CD4-positive, alpha-beta T cell (primary cell): ENCODE measurements around the gene ZBTB20. TPM values are rescaled to one million over a fixed set of nuclear protein-coding genes. Genes with fewer than 3 reads are reported as not detected.

Source experiments
- ATAC-seq: fragments of 200-7000 bp; cut with Tn5 transposase; one replicate; pipeline ENCODE4 v1.10.0; 2022; ENCODE audit warnings: mild to moderate bottlenecking; ENCODE audit not compliant: poor library complexity
- CTCF ChIA-PET: fragments of 350-600 bp; sonication (Branson Sonifier 250); formaldehyde crosslinking; loops from one replicate; lab custom pipeline; 2021; ENCODE audit warnings: antibody characterized with exemption, inconsistent platforms; lab: Charles Lee
- POLR2A ChIA-PET: fragments of 350-600 bp; sonication (Branson Sonifier 250); formaldehyde crosslinking; loops from one replicate; lab custom pipeline; 2021; ENCODE audit warnings: antibody characterized with exemption, inconsistent platforms; lab: Charles Lee
- DNase-seq, 14 experiments: peaks; one replicate each; pipeline ENCODE4 v3.0.0-alpha.2; 2013 to 2020; ENCODE audit warnings: mixed read lengths in 2 of 14
- H3K27ac ChIP-seq, 2 donors: one replicate each; pipeline versions ENCODE4 v1.5.1 to v1.7.0; 2013; ENCODE audit warnings: low read length in 2 of 2, low read depth in 1 of 2, mild to moderate bottlenecking in 1 of 2
- H3K27me3 ChIP-seq, 2 experiments: 1 replicate in 1 of 2; 2 replicates in 1 of 2; pipeline versions ENCODE4 v1.6.1 to v1.7.0; 2013; ENCODE audit warnings: low read length in 2 of 2, control low read depth in 1 of 2, mild to moderate bottlenecking in 1 of 2, moderate library complexity in 1 of 2; ENCODE audit not compliant: insufficient read depth in 2 of 2, control insufficient read depth in 1 of 2
- H3K36me3 ChIP-seq: one replicate; pipeline ENCODE4 v1.6.1; 2013; ENCODE audit warnings: low read length, control low read depth; ENCODE audit not compliant: insufficient read depth
- H3K4me1 ChIP-seq: one replicate; pipeline ENCODE4 v1.6.1; 2013; ENCODE audit warnings: low read length, control low read depth; ENCODE audit not compliant: insufficient read depth
- H3K4me3 ChIP-seq: one replicate; pipeline ENCODE4 v1.5.1; 2013; ENCODE audit warnings: mild to moderate bottlenecking, low read length, moderate library complexity
- H3K9me3 ChIP-seq, 2 experiments: 1 replicate in 1 of 2; 2 replicates in 1 of 2; pipeline versions ENCODE4 v1.6.1 to v1.7.0; 2013; ENCODE audit warnings: low read length in 2 of 2, mild to moderate bottlenecking in 2 of 2, control low read depth in 1 of 2, moderate library complexity in 1 of 2; ENCODE audit not compliant: control insufficient read depth in 1 of 2, insufficient read depth in 1 of 2
- H3K27ac Mint-ChIP-seq: one replicate; pipeline ENCODE4 v1.8.0; 2020; ENCODE audit warnings: mixed read lengths
- H3K27me3 Mint-ChIP-seq: one replicate; pipeline ENCODE4 v1.8.0; 2021; ENCODE audit warnings: mixed read lengths
- H3K36me3 Mint-ChIP-seq: one replicate; pipeline ENCODE4 v1.8.0; 2021; ENCODE audit warnings: low read depth, mixed read lengths
- H3K4me1 Mint-ChIP-seq: one replicate; pipeline ENCODE4 v1.8.0; 2021; ENCODE audit warnings: low read depth, mixed read lengths
- H3K4me3 Mint-ChIP-seq: one replicate; pipeline ENCODE4 v1.8.0; 2020; ENCODE audit warnings: mild to moderate bottlenecking, mixed read lengths
- H3K9me3 Mint-ChIP-seq: one replicate; pipeline ENCODE4 v1.8.0; 2020; ENCODE audit warnings: mixed read lengths
- CTCF ChIP-seq: fragments of 200-600 bp; IDR thresholded peaks from one replicate; pipeline ENCODE4 v1.8.0; 2022; ENCODE audit warnings: antibody characterized with exemption, mild to moderate bottlenecking
- intact Hi-C, 2 experiments: fragments of 100-400 bp; cut with DNase I in 1 of 2; cut with micrococcal nuclease in 1 of 2; formaldehyde crosslinking; loops; one replicate each; pipeline versions ENCODE4 v1.15.1 to v1.9.0; 2023 to 2025; cut with DNase I, micrococcal nuclease
- total RNA-seq, 174 experiments: library from RNA in 2 of 174; stranded (reverse) in 2 of 174; gene quantifications; one replicate each; pipeline ENCODE4 v1.2.3 and lab custom pipeline; 2021 to 2026

Gene ZBTB20
- total RNA-seq, 2 experiments from 2014 or later = 41.6 to 47.4 TPM

GRCh38 chr3:114450008-114450596 lies 697.0 kb downstream of the ZBTB20 start:
- H3K4me1 Mint-ChIP-seq = peaks cover 11% of the 10 kb centered on the region
- TF ChIP-seq CTCF = no peak
- H3K4me1 ChIP-seq = peaks cover 12% of the 10 kb centered on the region
- no peak overlapping the region for H3K4me3 ChIP-seq
- no peaks in the 10 kb centered on the region for H3K9me3 Mint-ChIP-seq
- no peaks in the 10 kb centered on the region for H3K36me3 ChIP-seq
- intact Hi-C loops = no loop called here
- no peak for ATAC-seq
- H3K27me3 ChIP-seq = no peaks in the 10 kb centered on the region
- ChIA-PET POLR2A (interaction anchor here (1.3 kb wide), 1 partner anchor 10 kb away, joined by 3 read pairs; no protein-coding TSS in a partner anchor), CTCF (no interaction called here)
- H3K27ac Mint-ChIP-seq = no peak overlapping the region
- no peaks in the 10 kb centered on the region for H3K9me3 ChIP-seq
- H3K36me3 Mint-ChIP-seq = no peaks in the 10 kb centered on the region
- no peak overlapping the region for H3K4me3 Mint-ChIP-seq
- H3K27ac ChIP-seq = no peak overlapping the region
- DNase-seq = no peak
- no peaks in the 10 kb centered on the region for H3K27me3 Mint-ChIP-seq

- H3K36me3 Mint-ChIP-seq = no peaks in the 10 kb centered on the region
- DNase-seq (no peak), ATAC-seq (no peak)
- Histone ChIP-seq H3K36me3 (no peaks in the 10 kb centered on the region), H3K27me3 (no peaks in the 10 kb centered on the region), H3K9me3 (no peaks in the 10 kb centered on the region), H3K4me3 (no peak overlapping the region), H3K27ac (no peak overlapping the region), H3K4me1 (peaks cover 7% of the 10 kb centered on the region)
- H3K4me3 Mint-ChIP-seq = no peak overlapping the region
- H3K4me1 Mint-ChIP-seq = peaks cover 11% of the 10 kb centered on the region
- TF ChIP-seq CTCF = no peak
- ChIA-PET CTCF (no interaction called here), POLR2A (interaction anchor here (1.3 kb wide), 1 partner anchor 9 kb away, joined by 3 read pairs; no protein-coding TSS in a partner anchor)
- intact Hi-C loops = no loop called here
- no peak overlapping the region for H3K27ac Mint-ChIP-seq
- no peaks in the 10 kb centered on the region for H3K9me3 Mint-ChIP-seq
- H3K27me3 Mint-ChIP-seq = no peaks in the 10 kb centered on the region
Measured at GRCh38 chr3:114449271-114450007, 697.6 kb downstream of the ZBTB20 start.

- H3K27ac Mint-ChIP-seq = no peak overlapping the region
- no peaks in the 10 kb centered on the region for H3K27me3 ChIP-seq
- H3K9me3 Mint-ChIP-seq = no peaks in the 10 kb centered on the region
- no peak overlapping the region for H3K27ac ChIP-seq
- ATAC-seq = no peak
- ChIA-PET CTCF (interaction anchor here (1.4 to 1.5 kb wide), 2 partner anchors 11 to 33 kb away, joined by 4 read pairs; no protein-coding TSS in a partner anchor), POLR2A (interaction anchor here (0.8 kb wide), 1 partner anchor 1337 kb away, joined by 3 read pairs; no protein-coding TSS in a partner anchor)
- peaks cover 11% of the 10 kb centered on the region for H3K4me1 Mint-ChIP-seq
- H3K4me3 Mint-ChIP-seq = no peak overlapping the region
- no peaks in the 10 kb centered on the region for H3K27me3 Mint-ChIP-seq
- no peaks in the 10 kb centered on the region for H3K9me3 ChIP-seq
- H3K36me3 Mint-ChIP-seq = no peaks in the 10 kb centered on the region
- DNase-seq = no peak
- no peaks in the 10 kb centered on the region for H3K4me1 ChIP-seq
- no peak overlapping the region for H3K4me3 ChIP-seq
- no peak for TF ChIP-seq CTCF
- no peaks in the 10 kb centered on the region for H3K36me3 ChIP-seq
- intact Hi-C loops = no loop called here
Measured at GRCh38 chr3:114447950-114448479, 699.1 kb downstream of the ZBTB20 start.
